Measurements from ENCODE around the gene MS4A13.

DNA sequence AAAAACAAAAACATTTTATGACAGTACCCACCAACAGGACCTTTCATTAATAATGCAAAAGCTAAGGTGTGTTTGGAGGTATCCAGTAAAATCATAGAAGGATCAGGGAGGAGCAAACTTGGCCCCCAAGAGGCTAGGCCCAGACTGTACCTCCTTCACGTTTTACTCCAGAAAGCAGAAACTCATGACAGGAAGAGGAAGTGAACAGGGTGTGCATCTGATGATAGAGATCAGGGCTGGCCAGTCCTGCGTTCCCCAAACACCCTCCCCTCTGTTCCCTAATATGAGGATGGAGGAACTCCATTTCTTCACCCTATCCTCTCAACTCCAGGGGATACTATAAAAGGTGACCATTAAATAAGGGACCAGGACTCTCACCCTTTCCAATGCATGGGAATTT is 32.8 kb upstream of the MS4A13 start:
- TF ChIP-seq, protein P1, sequence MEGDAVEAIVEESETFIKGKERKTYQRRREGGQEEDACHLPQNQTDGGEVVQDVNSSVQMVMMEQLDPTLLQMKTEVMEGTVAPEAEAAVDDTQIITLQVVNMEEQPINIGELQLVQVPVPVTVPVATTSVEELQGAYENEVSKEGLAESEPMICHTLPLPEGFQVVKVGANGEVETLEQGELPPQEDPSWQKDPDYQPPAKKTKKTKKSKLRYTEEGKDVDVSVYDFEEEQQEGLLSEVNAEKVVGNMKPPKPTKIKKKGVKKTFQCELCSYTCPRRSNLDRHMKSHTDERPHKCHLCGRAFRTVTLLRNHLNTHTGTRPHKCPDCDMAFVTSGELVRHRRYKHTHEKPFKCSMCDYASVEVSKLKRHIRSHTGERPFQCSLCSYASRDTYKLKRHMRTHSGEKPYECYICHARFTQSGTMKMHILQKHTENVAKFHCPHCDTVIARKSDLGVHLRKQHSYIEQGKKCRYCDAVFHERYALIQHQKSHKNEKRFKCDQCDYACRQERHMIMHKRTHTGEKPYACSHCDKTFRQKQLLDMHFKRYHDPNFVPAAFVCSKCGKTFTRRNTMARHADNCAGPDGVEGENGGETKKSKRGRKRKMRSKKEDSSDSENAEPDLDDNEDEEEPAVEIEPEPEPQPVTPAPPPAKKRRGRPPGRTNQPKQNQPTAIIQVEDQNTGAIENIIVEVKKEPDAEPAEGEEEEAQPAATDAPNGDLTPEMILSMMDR (IDR thresholded peaks at IDR 0.05) = no peak
- TF ChIP-seq POLR2A (IDR thresholded peaks at IDR 0.05) (no peak), POLR2AphosphoS5 (IDR thresholded peaks at IDR 0.05) (no peak), EP300 (IDR thresholded peaks at IDR 0.05) (no peak)
